Stomach (tissue), 9 donors: Measurements from ENCODE around the gene OVOL3. TPM values are rescaled to one million over a fixed set of nuclear protein-coding genes. Genes with fewer than 3 reads are reported as not detected.
A peak's percentile ranks its signal among the peaks of the same experiment; 100 is the strongest.

ENCODE experiments used
- DNase-seq, 2 donors: peaks; one replicate each; pipeline versions ENCODE4 v3.0.0 to v3.0.0-alpha.2; 2013 to 2019
- H3K27ac ChIP-seq, 5 donors: fragments of 200-600 bp in 4 of 5; sonication (generic) in 4 of 5; one replicate each; pipeline ENCODE4 v1.5.1; 2013 to 2019; ENCODE audit warnings: mild to moderate bottlenecking in 1 of 5, moderate library complexity in 1 of 5
- H3K27me3 ChIP-seq, 3 donors: fragments of 200-600 bp; sonication (generic); one replicate each; pipeline ENCODE4 v1.5.1; 2017 to 2019; ENCODE audit warnings: mixed run types in 1 of 3
- H3K36me3 ChIP-seq, 4 donors: fragments of 200-600 bp; sonication (generic); 1 replicate in 3 of 4; 2 replicates in 1 of 4; pipeline ENCODE4 v1.5.1; 2016 to 2019
- H3K4me1 ChIP-seq, 4 donors: fragments of 200-600 bp; sonication (generic); one replicate each; pipeline ENCODE4 v1.5.1; 2016 to 2019
- H3K4me3 ChIP-seq, 4 donors: fragments of 200-600 bp; sonication (generic) in 3 of 4; one replicate each; pipeline ENCODE4 v1.5.1; 2016 to 2019; ENCODE audit warnings: mild to moderate bottlenecking in 1 of 4
- H3K9me3 ChIP-seq, 4 donors: fragments of 200-600 bp; sonication (generic); one replicate each; pipeline ENCODE4 v1.5.1; 2016 to 2019
- CTCF ChIP-seq, 7 experiments: fragments of 450-650 bp in 4 of 7; fragments of 200-600 bp in 3 of 7; sonication (generic) in 3 of 7; IDR thresholded peaks; one replicate each; pipeline ENCODE4 v1.5.1; 2016 to 2019; ENCODE audit warnings: antibody characterized with exemption in 7 of 7, control low read depth in 2 of 7, mild to moderate bottlenecking in 1 of 7
- EP300 ChIP-seq: sonication (generic); formaldehyde crosslinking; IDR thresholded peaks from one replicate; pipeline ENCODE4 v1.6.1; 2017; ENCODE audit warnings: antibody characterized with exemption
- POLR2A ChIP-seq, 4 donors: fragments of 450-650 bp; IDR thresholded peaks; one replicate each; pipeline ENCODE4 v1.6.1; 2016; ENCODE audit warnings: antibody characterized with exemption in 4 of 4, control low read depth in 2 of 4, mild to moderate bottlenecking in 1 of 4, moderate library complexity in 1 of 4
- POLR2AphosphoS5 ChIP-seq, 3 donors: sonication (generic); formaldehyde crosslinking; IDR thresholded peaks; one replicate each; pipeline ENCODE4 v1.6.1; 2016; ENCODE audit warnings: antibody characterized with exemption in 3 of 3
- WGBS, 5 donors: extraction: QIAGEN DNeasy Blood & Tissue Kit in 3 of 5; methylation state at CpG; one replicate each; pipeline versions ENCODE4 v1.1.5 to v1.1.7; 2013 to 2018; 5-methylcytosine and 5-hydroxymethylcytosine counted together
- intact Hi-C: fragments of 100-400 bp; cut with DNase I; formaldehyde crosslinking; loops from one replicate; pipeline ENCODE4 v1.15.1; 2023; ENCODE audit warnings: low total_unique reads
- polyA plus RNA-seq, 3 donors: library from polyadenylated mRNA; stranded (reverse); fragments of 200-250 nt; gene quantifications; one replicate each; pipeline ENCODE4 v1.2.3, GENCODE V29; 2013
- total RNA-seq, 5 donors: library from RNA; depleted of rRNA; stranded (reverse); fragments of >200 nt; gene quantifications; one replicate each; pipeline versions ENCODE4 v1.1.0 to v1.2.3, GENCODE V29; 2014 to 2016
- donor health status: healthy with polysubstance abuse.
- donor health status: Bipolar disorder and iron deficiency.
- donor health status: healthy.

The OVOL3 gene
- total and polyA plus RNA-seq, 8 donors, result not detected

- H3K4me1 ChIP-seq, result peaks cover 0 to 24% (median 18%) of the 10 kb centered on the region in 4 donors
- peaks cover 31 to 49% (median 43%) of the 10 kb centered on the region in 4 donors for H3K36me3 ChIP-seq
- TF ChIP-seq POLR2A (IDR thresholded peaks at IDR 0.05) (no peak), POLR2AphosphoS5 (IDR thresholded peaks at IDR 0.05) (peak; percentile 45 to 82 (median 50))
- H3K4me3 ChIP-seq, result peak within 1 kb of the TSS; percentile 45 to 57 (median 52)
- no peaks in the 10 kb centered on the region for H3K27me3 ChIP-seq
- H3K27ac ChIP-seq, result peak within 1 kb of the TSS; percentile 49 to 95 (median 91)
- no peaks in the 10 kb centered on the region for H3K9me3 ChIP-seq
- intact Hi-C loops, result no loop called here
- peak in 1 of 2 donors; percentile 80 for DNase-seq
- 30 to 74% (median 65%) methylated on average over 37 to 40 of the region's 40 CpGs for WGBS, 5 donors
Measured at GRCh38 chr19:36152352-36153091, 41.6 kb downstream of the OVOL3 start, which contains the start of gene COX7A1. COX7A1 (minus strand) TSS chr19:36152447; CDS start chr19:36152407, 40 bp downstream.

GRCh38 chr19:36153126-36153525 is 42.2 kb downstream of the OVOL3 start:
- intact Hi-C loops, result no loop called here
- Histone ChIP-seq H3K9me3 (no peaks in the 10 kb centered on the region), H3K27me3 (no peaks in the 10 kb centered on the region), H3K27ac (peak overlapping the region in 4 of 5 donors; percentile 89 to 95 (median 92)), H3K4me3 (peak overlapping the region in 3 of 4 donors; percentile 50 to 57 (median 54)), H3K4me1 (peaks cover 0 to 24% (median 18%) of the 10 kb centered on the region in 4 donors), H3K36me3 (peaks cover 25 to 43% (median 37%) of the 10 kb centered on the region in 4 donors)
- no peak for TF ChIP-seq EP300
- TF ChIP-seq POLR2AphosphoS5 (IDR thresholded peaks at IDR 0.05), result no peak
- TF ChIP-seq POLR2A (IDR thresholded peaks at IDR 0.05), result no peak
- no peak for TF ChIP-seq CTCF (IDR thresholded peaks at IDR 0.05)
- 90 to 96% (median 94%) methylated on average over 10 of the region's 10 CpGs for WGBS, 5 donors
- no peak for DNase-seq

GRCh38 chr19:36160821-36161596 is 50.1 kb downstream of the OVOL3 start:
- H3K9me3 ChIP-seq, result no peaks in the 10 kb centered on the region
- intact Hi-C loops, result no loop called here
- no peak overlapping the region for H3K4me3 ChIP-seq
- H3K4me1 ChIP-seq, result no peaks in the 10 kb centered on the region
- no peak for TF ChIP-seq CTCF (IDR thresholded peaks at IDR 0.05)
- TF ChIP-seq EP300, result no peak
- TF ChIP-seq POLR2A (IDR thresholded peaks at IDR 0.05), result no peak
- no peak for TF ChIP-seq POLR2AphosphoS5 (IDR thresholded peaks at IDR 0.05)
- H3K27me3 ChIP-seq, result no peaks in the 10 kb centered on the region
- no peak overlapping the region for H3K27ac ChIP-seq
- peaks cover 0 to 15% (median 11%) of the 10 kb centered on the region in 4 donors for H3K36me3 ChIP-seq
- 81 to 91% (median 89%) methylated on average over 7 of the region's 7 CpGs for WGBS, 5 donors
- DNase-seq, result no peak

Other genes with a start within 250 kb of the OVOL3 start
- 10 to 100 TPM in 4 of 5 donors, 1 to 10 TPM in 1; 5.3 to 76.5 (median 18.8) TPM for gene APLP1, start 242.6 kb upstream of the OVOL3 start, total RNA-seq
- 10 to 100 TPM; 12.5 to 31.3 (median 18.1) TPM for gene APLP1, start 242.6 kb upstream of the OVOL3 start, polyA plus RNA-seq
- gene NFKBID, start 210.6 kb upstream of the OVOL3 start, total RNA-seq, result 10 to 100 TPM in 3 of 5 donors, 1 to 10 TPM in 1, not detected in 1; 6.6 to 42.0 (median 17.6) TPM
- gene NFKBID, start 210.6 kb upstream of the OVOL3 start, polyA plus RNA-seq, result 1 to 10 TPM; 2.4 to 7.1 (median 3.3) TPM
- 10 to 100 TPM in 1 of 5 donors, 1 to 10 TPM in 1, not detected in 3; 5.0 to 12.5 TPM for gene HCST, start 208.6 kb upstream of the OVOL3 start, total RNA-seq
- gene HCST, start 208.6 kb upstream of the OVOL3 start, polyA plus RNA-seq, result 10 to 100 TPM in 1 of 3 donors, 1 to 10 TPM in 2; 8.2 to 11.3 (median 9.2) TPM
- gene TYROBP, start 202.8 kb upstream of the OVOL3 start, total RNA-seq, result 10 to 100 TPM in 2 of 5 donors, 1 to 10 TPM in 1, not detected in 2; 9.4 to 72.3 (median 14.1) TPM
- 100 to 1,000 TPM in 1 of 3 donors, 10 to 100 TPM in 2; 38.4 to 106 (median 87.2) TPM for gene TYROBP, start 202.8 kb upstream of the OVOL3 start, polyA plus RNA-seq
- 10 to 100 TPM in 2 of 5 donors, 1 to 10 TPM in 2, under 1 TPM in 1; 0.73 to 48.1 (median 4.0) TPM for gene LRFN3, start 174.8 kb upstream of the OVOL3 start, total RNA-seq
- gene LRFN3, start 174.8 kb upstream of the OVOL3 start, polyA plus RNA-seq, result 1 to 10 TPM; 2.0 to 6.7 (median 2.6) TPM
- gene SDHAF1, start 116.0 kb upstream of the OVOL3 start, total RNA-seq, result 10 to 100 TPM in 3 of 5 donors, 1 to 10 TPM in 1, not detected in 1; 8.0 to 38.1 (median 21.1) TPM
- gene SDHAF1, start 116.0 kb upstream of the OVOL3 start, polyA plus RNA-seq, result 10 to 100 TPM; 19.2 to 31.2 (median 28.3) TPM
- gene SYNE4, start 102.3 kb upstream of the OVOL3 start, total RNA-seq, result 10 to 100 TPM in 1 of 5 donors, 1 to 10 TPM in 3, not detected in 1; 1.3 to 11.2 (median 5.4) TPM
- gene SYNE4, start 102.3 kb upstream of the OVOL3 start, polyA plus RNA-seq, result 1 to 10 TPM; 3.5 to 5.8 (median 4.6) TPM
- 100 to 1,000 TPM in 2 of 5 donors, 10 to 100 TPM in 1, 1 to 10 TPM in 2; 8.8 to 187 (median 44.2) TPM for gene ALKBH6, start 96.9 kb upstream of the OVOL3 start, total RNA-seq
- gene ALKBH6, start 96.9 kb upstream of the OVOL3 start, polyA plus RNA-seq, result 10 to 100 TPM in 2 of 3 donors, 1 to 10 TPM in 1; 9.8 to 25.8 (median 13.7) TPM
- 10 to 100 TPM in 1 of 5 donors, 1 to 10 TPM in 4; 1.8 to 17.1 (median 7.5) TPM for gene CLIP3, start 78.3 kb upstream of the OVOL3 start, total RNA-seq
- 1 to 10 TPM; 4.5 to 8.3 (median 5.5) TPM for gene CLIP3, start 78.3 kb upstream of the OVOL3 start, polyA plus RNA-seq
- 10 to 100 TPM in 1 of 5 donors, 1 to 10 TPM in 1, under 1 TPM in 2, not detected in 1; 0.29 to 12.8 (median 5.1) TPM for gene THAP8, start 56.9 kb upstream of the OVOL3 start, total RNA-seq
- 1 to 10 TPM; 4.4 to 4.7 (median 4.7) TPM for gene THAP8, start 56.9 kb upstream of the OVOL3 start, polyA plus RNA-seq
- gene WDR62, start 56.2 kb upstream of the OVOL3 start, total RNA-seq, result 10 to 100 TPM in 1 of 5 donors, 1 to 10 TPM in 3, under 1 TPM in 1; 0.29 to 15.2 (median 2.7) TPM
- gene WDR62, start 56.2 kb upstream of the OVOL3 start, polyA plus RNA-seq, result 1 to 10 TPM in 2 of 3 donors, under 1 TPM in 1; 0.31 to 1.3 (median 1.2) TPM
- gene POLR2I, start 3.7 kb downstream of the OVOL3 start, total RNA-seq, result 100 to 1,000 TPM in 1 of 5 donors, 10 to 100 TPM in 4; 16.2 to 199 (median 42.8) TPM
- 100 to 1,000 TPM in 2 of 3 donors, 10 to 100 TPM in 1; 84.0 to 123 (median 117) TPM for gene POLR2I, start 3.7 kb downstream of the OVOL3 start, polyA plus RNA-seq
- gene TBCB, start 4.3 kb downstream of the OVOL3 start, total RNA-seq, result 100 to 1,000 TPM in 1 of 5 donors, 10 to 100 TPM in 4; 32.1 to 263 (median 71.0) TPM
- 100 to 1,000 TPM; 137 to 165 (median 140) TPM for gene TBCB, start 4.3 kb downstream of the OVOL3 start, polyA plus RNA-seq
- gene CAPNS1, start 28.9 kb downstream of the OVOL3 start, total RNA-seq, result 100 to 1,000 TPM in 4 of 5 donors, 10 to 100 TPM in 1; 93.7 to 188 (median 115) TPM
- 100 to 1,000 TPM; 500 to 575 (median 554) TPM for gene CAPNS1, start 28.9 kb downstream of the OVOL3 start, polyA plus RNA-seq
- 10 to 100 TPM in 2 of 5 donors, 1 to 10 TPM in 2, not detected in 1; 4.0 to 21.0 (median 10.4) TPM for gene COX7A1, start 41.3 kb downstream of the OVOL3 start, total RNA-seq
- 10 to 100 TPM; 31.9 to 43.4 (median 32.7) TPM for gene COX7A1, start 41.3 kb downstream of the OVOL3 start, polyA plus RNA-seq
- 10 to 100 TPM in 1 of 5 donors, 1 to 10 TPM in 3, under 1 TPM in 1; 0.45 to 16.3 (median 2.3) TPM for gene ZNF565, start 103.5 kb downstream of the OVOL3 start, total RNA-seq
- 1 to 10 TPM; 2.1 to 3.4 (median 2.3) TPM for gene ZNF565, start 103.5 kb downstream of the OVOL3 start, polyA plus RNA-seq
- 100 to 1,000 TPM in 1 of 5 donors, 10 to 100 TPM in 3, 1 to 10 TPM in 1; 8.7 to 108 (median 63.5) TPM for gene ZNF146, start 104.0 kb downstream of the OVOL3 start, total RNA-seq
- 10 to 100 TPM; 19.2 to 24.7 (median 22.2) TPM for gene ZNF146, start 104.0 kb downstream of the OVOL3 start, polyA plus RNA-seq